Chondrocyte (in vitro differentiated cells): ENCODE results near the gene TSSK2. TPM values are rescaled to one million over a fixed set of nuclear protein-coding genes. Genes with fewer than 3 reads are reported as not detected.

Source experiments
- DNase-seq: peaks from one replicate; pipeline ENCODE4 v3.0.0; 2021; ENCODE audit warnings: mixed read lengths, low spot score
- H3K27ac Mint-ChIP-seq: one replicate; pipeline ENCODE4 v1.8.0; 2021; ENCODE audit warnings: mild to moderate bottlenecking, moderate library complexity, mixed read lengths; ENCODE audit not compliant: unreplicated experiment
- H3K27me3 Mint-ChIP-seq: 2 replicates; pipeline ENCODE4 v1.8.0; 2021; ENCODE audit warnings: low read depth, mixed read lengths
- H3K36me3 Mint-ChIP-seq: 2 replicates; pipeline ENCODE4 v1.8.0; 2021; ENCODE audit warnings: low read depth, mixed read lengths
- H3K4me1 Mint-ChIP-seq: 2 replicates; pipeline ENCODE4 v1.8.0; 2021; ENCODE audit warnings: low read depth, mild to moderate bottlenecking, mixed read lengths
- H3K4me3 Mint-ChIP-seq: one replicate; pipeline ENCODE4 v1.8.0; 2021; ENCODE audit warnings: mild to moderate bottlenecking, moderate library complexity, mixed read lengths; ENCODE audit not compliant: unreplicated experiment
- H3K9me3 Mint-ChIP-seq: 2 replicates; pipeline ENCODE4 v1.8.0; 2021; ENCODE audit warnings: low read depth, mixed read lengths
- total RNA-seq: library from RNA; stranded (reverse); gene quantifications from 3 replicates; pipeline ENCODE4 v1.2.1, GENCODE V29; 2021
- TF ChIP-seq, protein P1 (sequence below): fragments of 200-600 bp; sonication (generic); IDR thresholded peaks from 2 replicates; pipeline ENCODE4 v1.5.0; 2021; ENCODE audit warnings: antibody characterized with exemption, mild to moderate bottlenecking, moderate library complexity

The TSSK2 gene
- total RNA-seq, 1 donor from 2014 or later = not detected

DNA sequence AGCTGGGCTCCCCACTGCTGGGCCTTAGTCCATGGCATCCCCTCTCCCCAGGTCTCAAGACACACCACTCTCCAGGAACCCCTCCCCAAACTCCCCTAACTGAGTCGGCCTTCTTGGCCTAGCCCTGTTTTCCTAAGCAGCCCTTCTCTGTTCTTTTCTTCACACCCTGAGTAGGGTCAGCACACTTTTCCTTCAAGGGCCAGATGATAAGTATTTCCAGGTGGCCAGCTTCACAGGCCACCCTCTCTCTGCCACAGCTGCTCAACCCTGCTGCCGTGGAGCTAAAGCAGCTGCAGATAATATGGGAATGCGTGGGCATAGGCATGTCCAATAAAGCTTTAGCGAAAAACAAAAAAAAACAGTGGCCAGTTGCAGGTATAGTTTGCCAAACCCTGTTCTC, 33.0 kb upstream of the TSSK2 start:
- Mint-ChIP-seq H3K36me3 (peaks cover 2% of the 10 kb centered on the region), H3K4me3 (no peak overlapping the region), H3K27me3 (no peaks in the 10 kb centered on the region), H3K9me3 (no peaks in the 10 kb centered on the region), H3K4me1 (peaks cover 14% of the 10 kb centered on the region), H3K27ac (no peak overlapping the region)
- DNase-seq = no peak
- TF ChIP-seq, protein P1, sequence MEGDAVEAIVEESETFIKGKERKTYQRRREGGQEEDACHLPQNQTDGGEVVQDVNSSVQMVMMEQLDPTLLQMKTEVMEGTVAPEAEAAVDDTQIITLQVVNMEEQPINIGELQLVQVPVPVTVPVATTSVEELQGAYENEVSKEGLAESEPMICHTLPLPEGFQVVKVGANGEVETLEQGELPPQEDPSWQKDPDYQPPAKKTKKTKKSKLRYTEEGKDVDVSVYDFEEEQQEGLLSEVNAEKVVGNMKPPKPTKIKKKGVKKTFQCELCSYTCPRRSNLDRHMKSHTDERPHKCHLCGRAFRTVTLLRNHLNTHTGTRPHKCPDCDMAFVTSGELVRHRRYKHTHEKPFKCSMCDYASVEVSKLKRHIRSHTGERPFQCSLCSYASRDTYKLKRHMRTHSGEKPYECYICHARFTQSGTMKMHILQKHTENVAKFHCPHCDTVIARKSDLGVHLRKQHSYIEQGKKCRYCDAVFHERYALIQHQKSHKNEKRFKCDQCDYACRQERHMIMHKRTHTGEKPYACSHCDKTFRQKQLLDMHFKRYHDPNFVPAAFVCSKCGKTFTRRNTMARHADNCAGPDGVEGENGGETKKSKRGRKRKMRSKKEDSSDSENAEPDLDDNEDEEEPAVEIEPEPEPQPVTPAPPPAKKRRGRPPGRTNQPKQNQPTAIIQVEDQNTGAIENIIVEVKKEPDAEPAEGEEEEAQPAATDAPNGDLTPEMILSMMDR = no peak

DNA sequence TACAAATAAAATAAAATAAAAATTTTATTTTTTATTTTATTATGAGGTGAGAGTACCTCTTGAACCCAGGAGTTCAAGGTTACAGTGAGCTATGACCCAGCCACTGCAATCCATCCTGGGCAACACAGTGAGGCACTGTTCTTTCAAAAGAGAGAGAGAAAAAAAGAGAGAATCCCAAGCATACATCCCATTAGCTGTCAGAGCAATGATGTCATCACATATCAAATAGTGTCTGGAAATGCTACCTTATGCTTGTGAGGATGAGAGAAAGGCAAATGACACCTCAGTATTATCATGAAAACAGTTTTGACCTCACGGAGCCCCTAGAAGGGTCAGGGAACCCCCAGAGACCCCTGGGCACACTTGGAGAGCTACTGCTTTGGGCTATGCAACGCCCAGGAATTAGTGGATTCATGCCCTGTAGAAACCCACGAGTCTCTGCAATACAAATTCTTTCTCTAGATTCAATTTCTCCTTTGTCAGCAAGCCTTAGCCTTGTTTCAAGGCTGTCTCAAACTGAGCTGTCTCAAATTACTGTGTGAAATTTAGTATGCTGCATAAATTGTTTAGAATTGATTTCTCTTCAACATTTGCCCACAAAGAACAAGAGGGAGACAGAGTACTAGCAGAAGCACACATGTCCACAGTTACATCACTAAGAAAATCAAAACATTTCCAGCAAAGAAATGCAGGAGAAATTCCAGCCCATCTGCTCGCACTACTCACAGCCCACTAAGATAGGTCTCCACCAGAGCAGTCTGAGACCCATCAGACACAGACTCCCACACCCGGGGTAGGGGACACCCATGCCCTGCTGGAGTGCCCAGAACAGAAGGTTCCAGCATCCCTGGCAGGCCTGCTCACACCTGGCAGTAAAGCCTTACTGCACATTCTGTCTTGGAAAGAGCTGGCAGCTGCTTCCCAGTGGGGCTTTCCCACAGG, 27.0 kb upstream of the TSSK2 start:
- H3K4me1 Mint-ChIP-seq = peaks cover 23% of the 10 kb centered on the region
- H3K36me3 Mint-ChIP-seq = no peaks in the 10 kb centered on the region
- peak; percentile 55 for DNase-seq
- no peaks in the 10 kb centered on the region for H3K27me3 Mint-ChIP-seq
- TF ChIP-seq, protein P1 = peak; percentile 20
- H3K4me3 Mint-ChIP-seq = no peak overlapping the region
- peak overlapping the region; percentile 80 for H3K27ac Mint-ChIP-seq
- H3K9me3 Mint-ChIP-seq = no peaks in the 10 kb centered on the region

DNA sequence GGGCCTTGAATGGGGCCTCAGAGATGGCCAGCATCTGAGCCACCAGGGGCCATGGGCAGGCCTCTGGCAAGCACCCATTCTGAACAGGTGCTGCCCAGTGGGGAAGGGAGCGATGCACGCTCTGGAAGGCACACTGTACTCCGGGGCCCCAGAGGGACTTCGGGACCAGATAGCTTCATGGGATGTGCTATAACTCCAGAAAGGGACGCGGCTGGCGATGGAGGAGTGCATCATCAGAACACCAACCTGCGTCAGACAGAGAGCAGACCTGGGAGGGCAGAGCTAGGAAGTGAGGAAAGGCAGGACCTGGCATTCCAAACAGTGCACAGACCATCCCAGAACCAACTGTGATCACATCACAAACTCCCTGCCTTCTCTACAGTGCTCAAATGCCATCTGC, 25.7 kb upstream of the TSSK2 start:
- peak; percentile 86 for DNase-seq
- H3K4me1 Mint-ChIP-seq = peaks cover 30% of the 10 kb centered on the region
- no peak overlapping the region for H3K27ac Mint-ChIP-seq
- H3K36me3 Mint-ChIP-seq = no peaks in the 10 kb centered on the region
- no peaks in the 10 kb centered on the region for H3K27me3 Mint-ChIP-seq
- no peaks in the 10 kb centered on the region for H3K9me3 Mint-ChIP-seq
- TF ChIP-seq, protein P1 = no peak
- H3K4me3 Mint-ChIP-seq = no peak overlapping the region

DNA sequence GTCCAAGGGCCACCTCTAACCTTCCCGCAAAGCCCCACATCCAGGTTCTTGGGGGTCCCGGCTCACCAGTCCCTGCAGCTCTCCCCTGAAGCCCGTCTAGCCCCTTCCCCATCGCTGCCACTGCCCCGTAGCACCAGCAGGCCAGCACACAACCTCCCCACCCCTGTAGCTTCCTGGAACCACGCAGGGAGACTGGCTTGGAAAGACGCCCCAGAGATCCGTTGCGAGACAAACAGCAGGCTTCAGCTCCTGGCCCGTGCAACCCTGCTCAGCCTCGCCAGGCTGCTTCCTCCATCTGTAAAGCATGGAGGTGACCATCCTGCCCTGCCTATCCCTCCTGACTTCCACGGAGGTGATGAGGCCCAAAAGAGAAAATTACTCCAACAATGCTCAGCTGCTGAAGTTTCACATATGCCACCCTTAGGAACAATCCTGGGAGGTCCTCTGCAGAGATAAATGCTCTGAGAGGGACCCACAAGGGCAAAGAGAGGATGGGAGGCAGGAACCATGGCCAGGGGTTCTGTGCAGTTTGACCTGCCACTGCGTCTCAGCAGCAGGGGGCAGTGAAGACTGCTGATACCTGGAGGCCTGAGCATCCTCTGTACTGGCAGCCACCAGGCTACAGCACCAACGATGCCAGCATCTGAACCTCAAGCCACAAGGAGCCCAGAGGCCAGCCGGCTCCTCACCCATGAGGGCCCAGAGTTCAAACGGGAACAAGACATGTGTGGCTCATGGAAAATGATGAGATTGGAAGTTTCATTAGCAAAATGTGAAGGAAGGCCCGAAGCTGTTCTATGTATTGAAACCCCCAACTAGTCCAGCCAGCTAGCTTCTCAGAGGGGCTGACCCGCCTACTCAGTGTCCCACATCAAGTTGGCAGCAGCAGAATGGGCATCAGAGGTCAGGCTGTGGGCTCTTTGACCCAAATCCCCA, 25.0 kb upstream of the TSSK2 start:
- H3K27ac Mint-ChIP-seq = peak overlapping the region; percentile 59
- peak; percentile 48 for DNase-seq
- TF ChIP-seq, protein P1 = no peak
- H3K27me3 Mint-ChIP-seq = no peaks in the 10 kb centered on the region
- H3K36me3 Mint-ChIP-seq = no peaks in the 10 kb centered on the region
- H3K9me3 Mint-ChIP-seq = no peaks in the 10 kb centered on the region
- no peak overlapping the region for H3K4me3 Mint-ChIP-seq
- H3K4me1 Mint-ChIP-seq = peaks cover 30% of the 10 kb centered on the region
